GM08714 (cell line): Measurements from ENCODE around the gene ST8SIA5.

Experiments used
- H3K4me3 ChIP-seq: fragments of 200-500 bp; sonication (Bioruptor generic); 2 replicates; pipeline ENCODE4 v1.5.1; 2014; ENCODE audit warnings: mild to moderate bottlenecking, low read length, inconsistent platforms
- ZNF274 ChIP-seq: IDR thresholded peaks from 2 replicates; pipeline ENCODE4 v1.6.1; 2012; ENCODE audit warnings: mild to moderate bottlenecking, low read depth, low read length

The ST8SIA5 gene

DNA sequence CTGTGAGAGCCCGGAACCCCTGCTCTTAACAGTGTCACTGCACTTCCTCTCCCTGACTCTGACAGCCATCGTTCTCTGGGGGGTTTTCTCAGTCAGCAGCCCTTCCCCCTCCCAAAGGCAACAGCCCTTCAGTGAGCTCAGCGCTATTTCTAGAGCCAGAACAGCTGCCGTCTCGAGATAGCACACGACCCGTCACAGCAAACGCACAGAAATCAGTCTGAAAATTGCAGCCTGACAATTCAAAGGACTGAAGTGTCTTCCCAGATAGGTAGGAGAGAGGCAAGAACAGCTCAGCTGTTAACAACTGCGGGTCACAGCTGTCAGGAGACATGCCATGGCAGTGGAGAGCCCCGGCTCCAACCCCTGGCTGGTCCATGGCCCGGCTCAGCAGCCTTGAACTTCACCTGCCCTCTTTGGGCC, 45.4 kb downstream of the ST8SIA5 start:
- no peak overlapping the region for H3K4me3 ChIP-seq
- no peak for TF ChIP-seq ZNF274

DNA sequence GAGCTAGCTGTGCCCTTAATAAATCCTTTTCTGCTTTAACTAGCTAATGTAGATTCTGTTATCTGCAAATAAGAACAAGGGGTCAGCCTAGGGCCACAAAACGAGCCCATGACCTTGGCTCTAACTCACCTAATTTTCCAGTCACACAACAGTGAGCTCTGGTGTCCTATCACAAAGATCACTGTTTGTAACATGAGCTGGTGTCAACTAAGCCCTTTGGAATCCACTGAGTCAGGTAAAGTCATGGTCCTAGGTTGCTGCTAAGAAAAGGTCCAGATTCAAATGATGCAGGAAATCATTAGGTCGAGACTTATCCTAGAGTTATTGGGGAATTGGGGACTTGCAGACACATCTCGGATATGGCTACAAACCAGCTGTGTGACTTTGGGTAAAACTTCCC, 49.9 kb downstream of the ST8SIA5 start:
- no peak overlapping the region for H3K4me3 ChIP-seq
- TF ChIP-seq ZNF274, result no peak

- no peak overlapping the region for H3K4me3 ChIP-seq
- no peak for TF ChIP-seq ZNF274
These were observed 51.3 kb downstream of the ST8SIA5 start for GRCh38 chr18:46705521-46705920.

GRCh38 chr18:46704816-46705215, 52.0 kb downstream of the ST8SIA5 start:
- no peak overlapping the region for H3K4me3 ChIP-seq
- TF ChIP-seq ZNF274, result no peak

- no peak overlapping the region for H3K4me3 ChIP-seq
- TF ChIP-seq ZNF274, result no peak
These were observed 52.7 kb downstream of the ST8SIA5 start for GRCh38 chr18:46704189-46704588.

DNA sequence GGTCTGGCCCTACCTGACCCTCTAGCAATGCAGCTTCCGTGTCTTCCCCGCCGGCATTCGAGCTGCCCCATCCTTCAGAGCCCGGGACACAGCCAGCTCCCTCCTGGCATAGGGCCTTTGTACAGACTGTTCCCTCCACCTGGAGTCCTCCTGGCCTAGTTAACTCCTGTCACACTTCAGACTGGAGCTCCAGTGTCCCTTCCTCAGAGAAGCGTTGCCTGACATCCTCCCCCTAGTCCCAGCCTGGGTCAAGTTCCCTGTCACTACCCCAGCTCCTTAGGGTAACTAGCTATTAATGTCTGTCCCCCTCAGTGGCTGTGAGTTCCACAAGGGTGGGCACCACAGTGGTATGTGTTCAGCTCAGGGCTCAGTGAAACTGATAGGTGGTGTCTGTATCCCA, 54.4 kb downstream of the ST8SIA5 start:
- TF ChIP-seq ZNF274, result no peak
- H3K4me3 ChIP-seq, result no peak overlapping the region

DNA sequence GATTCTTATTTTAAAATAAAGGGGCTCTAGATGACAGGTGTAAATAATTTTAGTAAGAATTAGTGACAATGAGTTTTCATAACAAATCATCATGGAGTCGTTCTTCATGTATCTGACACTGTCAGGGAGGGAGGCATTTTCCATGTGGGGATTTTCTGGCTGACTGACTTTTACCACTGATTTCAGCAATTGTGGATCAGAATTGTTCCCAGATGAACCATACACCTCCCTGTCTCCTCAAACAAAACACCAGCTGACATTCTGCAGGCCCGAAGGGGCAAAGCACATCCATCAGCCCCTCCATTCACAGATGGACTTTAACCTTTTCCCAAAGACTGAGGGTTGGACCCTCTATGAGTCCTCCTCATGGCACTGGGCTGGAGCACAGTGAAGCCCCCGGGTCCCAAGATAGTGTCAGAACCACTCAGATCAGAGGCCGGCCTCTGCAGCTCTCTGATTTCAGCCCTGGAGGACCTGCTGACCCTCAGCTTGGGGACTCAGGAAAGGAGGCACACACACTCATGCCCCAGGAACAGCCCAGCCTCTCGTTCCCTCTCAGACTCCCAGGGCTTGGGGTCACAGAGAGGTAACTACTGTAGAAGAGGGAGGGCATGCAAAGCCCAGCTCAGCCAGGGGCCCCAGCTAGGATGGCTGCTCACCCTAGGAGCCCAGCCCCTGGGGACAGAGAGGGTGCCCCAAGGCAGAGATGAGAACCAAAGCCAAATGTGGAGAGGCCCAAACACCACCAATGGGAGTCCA, 56.6 kb downstream of the ST8SIA5 start:
- TF ChIP-seq ZNF274, result no peak
- H3K4me3 ChIP-seq, result no peak overlapping the region

- H3K4me3 ChIP-seq, result no peak overlapping the region
- TF ChIP-seq ZNF274, result no peak
These were observed 60.2 kb downstream of the ST8SIA5 start for GRCh38 chr18:46696702-46697101.

- TF ChIP-seq ZNF274, result no peak
- H3K4me3 ChIP-seq, result no peak overlapping the region
These were observed 60.6 kb downstream of the ST8SIA5 start for GRCh38 chr18:46696268-46696667.

DNA sequence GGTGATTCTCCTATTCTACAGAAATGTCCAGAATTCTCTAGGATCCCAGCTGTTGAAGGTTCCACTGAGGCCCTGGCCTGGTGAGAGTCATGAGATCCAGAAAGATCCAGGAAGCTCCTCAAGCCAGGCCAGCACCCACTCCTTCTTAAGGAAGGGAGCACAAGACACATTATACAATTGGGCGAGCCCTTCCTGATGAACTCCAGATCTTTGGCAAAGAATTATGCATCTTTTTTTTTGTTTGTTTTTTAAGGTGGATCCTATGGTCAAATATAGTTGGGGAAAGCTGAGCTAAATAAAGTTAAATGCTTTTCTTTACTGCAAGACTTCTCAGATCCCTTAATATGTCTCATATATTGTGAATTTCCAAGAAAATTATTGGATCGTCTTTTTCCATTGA, 62.9 kb downstream of the ST8SIA5 start:
- TF ChIP-seq ZNF274, result no peak
- no peak overlapping the region for H3K4me3 ChIP-seq

- no peak overlapping the region for H3K4me3 ChIP-seq
- no peak for TF ChIP-seq ZNF274
These were observed 67.9 kb downstream of the ST8SIA5 start for GRCh38 chr18:46688853-46689525.

DNA sequence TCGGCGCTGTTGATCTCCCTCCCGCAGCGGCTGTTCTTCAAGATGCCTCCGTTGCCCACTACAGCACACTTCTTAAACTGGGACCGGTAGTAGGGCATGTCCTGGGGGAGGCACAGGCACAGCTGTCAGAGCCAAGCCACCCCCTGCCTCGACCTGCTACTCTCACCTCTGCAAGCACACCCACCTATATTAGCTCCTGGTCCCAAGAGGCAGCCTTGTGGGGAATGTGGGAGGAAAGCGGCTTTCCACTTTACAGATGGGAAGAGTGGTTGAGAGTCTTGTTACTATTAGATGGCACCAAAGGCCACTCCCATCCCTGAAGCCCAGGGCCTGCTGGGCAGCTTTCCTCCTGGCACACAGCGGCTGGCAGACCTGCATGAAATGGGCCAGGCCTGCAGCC, 70.7 kb downstream of the ST8SIA5 start:
- H3K4me3 ChIP-seq, result no peak overlapping the region
- TF ChIP-seq ZNF274, result no peak

DNA sequence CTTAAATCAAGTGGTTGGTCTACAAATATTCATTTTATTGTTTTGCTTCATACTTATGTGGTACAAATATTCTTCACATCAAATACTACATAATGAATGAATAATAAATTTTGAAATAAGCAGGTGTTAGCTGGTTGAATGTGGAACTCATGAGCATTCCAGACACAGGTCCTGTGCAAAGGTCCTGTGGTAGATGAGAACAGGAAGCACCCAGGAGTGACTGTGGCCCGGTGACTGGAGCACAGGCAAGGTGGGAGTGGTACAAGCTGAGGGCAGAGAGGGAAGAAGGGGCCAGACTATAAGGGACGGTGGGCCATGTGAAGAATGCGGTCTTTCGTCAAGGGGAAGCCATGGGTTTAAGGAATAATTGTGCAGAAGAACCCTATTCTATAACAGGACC, 73.6 kb downstream of the ST8SIA5 start:
- H3K4me3 ChIP-seq, result no peak overlapping the region
- TF ChIP-seq ZNF274, result no peak

GRCh38 chr18:46680784-46681695, 75.8 kb downstream of the ST8SIA5 start:
- no peak overlapping the region for H3K4me3 ChIP-seq
- TF ChIP-seq ZNF274, result no peak
